WTC11 (cell line): ENCODE results near the gene CD19. TPM values are rescaled to one million over a fixed set of nuclear protein-coding genes. Genes with fewer than 3 reads are reported as not detected.

Experiments
- ATAC-seq: fragments of 200-7000 bp; cut with Tn5 transposase; 2 replicates; pipeline ENCODE4 v1.10.0; 2021; ENCODE audit warnings: mild to moderate bottlenecking, moderate library complexity
- CTCF ChIA-PET: fragments of 300-600 bp; sonication (Branson Sonifier 250); formaldehyde crosslinking; loops from one replicate; lab custom pipeline; 2021; ENCODE audit warnings: antibody characterized with exemption; lab: Charles Lee
- POLR2A ChIA-PET: fragments of 350-600 bp; sonication (Branson Sonifier 250); formaldehyde crosslinking; loops from one replicate; lab custom pipeline; 2021; ENCODE audit warnings: antibody characterized with exemption; lab: Charles Lee
- DNase-seq: peaks from one replicate; pipeline ENCODE4 v3.0.0; 2021; ENCODE audit warnings: low spot score
- H3K27ac Mint-ChIP-seq: 2 replicates; pipeline ENCODE4 v1.8.0; 2021; ENCODE audit warnings: mixed read lengths
- H3K27me3 Mint-ChIP-seq: 2 replicates; pipeline ENCODE4 v1.8.0; 2021; ENCODE audit warnings: low read depth, mild to moderate bottlenecking, moderate library complexity, mixed read lengths
- H3K36me3 Mint-ChIP-seq: 2 replicates; pipeline ENCODE4 v1.8.0; 2021; ENCODE audit warnings: mixed read lengths
- H3K4me1 Mint-ChIP-seq: 2 replicates; pipeline ENCODE4 v1.8.0; 2022; ENCODE audit warnings: mixed read lengths
- H3K4me3 Mint-ChIP-seq: 2 replicates; pipeline ENCODE4 v1.8.0; 2021; ENCODE audit warnings: mild to moderate bottlenecking, moderate library complexity, mixed read lengths
- H3K9me3 Mint-ChIP-seq: 2 replicates; pipeline ENCODE4 v1.8.0; 2021; ENCODE audit warnings: mixed read lengths
- AFF4 ChIP-seq: sonication (generic); formaldehyde crosslinking; IDR thresholded peaks from 2 replicates; pipeline ENCODE4 v1.8.1; 2023; ENCODE audit warnings: mild to moderate bottlenecking, missing genetic modification reagents, borderline replicate concordance
- ATF1 ChIP-seq: sonication (generic); formaldehyde crosslinking; IDR thresholded peaks from 2 replicates; pipeline ENCODE4 v1.8.1; 2023; ENCODE audit warnings: mild to moderate bottlenecking, moderate library complexity, missing genetic modification reagents
- CBFB ChIP-seq: sonication (generic); formaldehyde crosslinking; IDR thresholded peaks from 2 replicates; pipeline ENCODE4 v1.8.1; 2022; ENCODE audit warnings: mild to moderate bottlenecking, low read depth, missing genetic modification reagents
- ESRRA ChIP-seq: sonication (generic); formaldehyde crosslinking; IDR thresholded peaks from 2 replicates; pipeline ENCODE4 v1.8.1; 2022; ENCODE audit warnings: mild to moderate bottlenecking, missing genetic modification reagents, borderline replicate concordance
- ETV6 ChIP-seq: sonication (generic); formaldehyde crosslinking; IDR thresholded peaks from 2 replicates; pipeline ENCODE4 v1.8.1; 2022; ENCODE audit warnings: mild to moderate bottlenecking, missing genetic modification reagents
- FOXP4 ChIP-seq: sonication (generic); formaldehyde crosslinking; IDR thresholded peaks from 2 replicates; pipeline ENCODE4 v1.8.0; 2022; ENCODE audit warnings: mild to moderate bottlenecking, missing genetic modification reagents
- IRF2 ChIP-seq: sonication (generic); formaldehyde crosslinking; IDR thresholded peaks from 2 replicates; pipeline ENCODE4 v1.8.0; 2022; ENCODE audit warnings: low read depth, missing genetic modification reagents, borderline replicate concordance
- MAX ChIP-seq: sonication (generic); formaldehyde crosslinking; IDR thresholded peaks from 2 replicates; pipeline ENCODE4 v1.8.0; 2022; ENCODE audit warnings: mild to moderate bottlenecking, missing genetic modification reagents
- NFATC4 ChIP-seq: fragments of 250-450 bp; sonication (Bioruptor Pico); IDR thresholded peaks from 2 replicates; pipeline ENCODE4 v1.9.0; 2021; ENCODE audit warnings: mild to moderate bottlenecking
- NFE2L1 ChIP-seq: sonication (generic); formaldehyde crosslinking; IDR thresholded peaks from 2 replicates; pipeline ENCODE4 v1.8.1; 2023; ENCODE audit warnings: missing genetic modification reagents
- NFYB ChIP-seq: sonication (generic); formaldehyde crosslinking; conservative IDR thresholded peaks from 2 replicates; pipeline ENCODE4 v1.8.0; 2022; ENCODE audit warnings: low read depth, missing genetic modification reagents
- NR3C1 ChIP-seq: sonication (generic); formaldehyde crosslinking; conservative IDR thresholded peaks from 2 replicates; pipeline ENCODE4 v1.8.1; 2023; ENCODE audit warnings: low read depth, mild to moderate bottlenecking, missing genetic modification reagents
- PRDM15 ChIP-seq: sonication (generic); formaldehyde crosslinking; IDR thresholded peaks from 2 replicates; pipeline ENCODE4 v1.8.0; 2022; ENCODE audit warnings: missing genetic modification reagents
- SOX15 ChIP-seq: fragments of 250-450 bp; sonication (Bioruptor Pico); IDR thresholded peaks from 2 replicates; pipeline ENCODE4 v1.9.0; 2021; ENCODE audit warnings: mild to moderate bottlenecking
- SP1 ChIP-seq: sonication (generic); formaldehyde crosslinking; conservative IDR thresholded peaks from 2 replicates; pipeline ENCODE4 v1.8.1; 2022; ENCODE audit warnings: missing genetic modification reagents
- TP53 ChIP-seq: sonication (generic); formaldehyde crosslinking; IDR thresholded peaks from 2 replicates; pipeline ENCODE4 v1.8.1; 2023; ENCODE audit warnings: mild to moderate bottlenecking, missing genetic modification reagents
- ZBTB21 ChIP-seq: sonication (generic); formaldehyde crosslinking; IDR thresholded peaks from 2 replicates; pipeline ENCODE4 v1.8.1; 2023; ENCODE audit warnings: mild to moderate bottlenecking, missing genetic modification reagents, borderline replicate concordance
- ZNF219 ChIP-seq: sonication (generic); formaldehyde crosslinking; IDR thresholded peaks from 2 replicates; pipeline ENCODE4 v1.8.0; 2023; ENCODE audit warnings: missing genetic modification reagents, mild to moderate bottlenecking, borderline replicate concordance
- ZNF396 ChIP-seq: fragments of 250-450 bp; sonication (Bioruptor Pico); IDR thresholded peaks from 2 replicates; pipeline ENCODE4 v1.8.0; 2021; ENCODE audit warnings: mild to moderate bottlenecking, moderate library complexity, borderline replicate concordance
- ZNF423 ChIP-seq: fragments of 250-450 bp; sonication (Bioruptor Pico); IDR thresholded peaks from 2 replicates; pipeline ENCODE4 v2.1.2; 2022; ENCODE audit warnings: mild to moderate bottlenecking, moderate library complexity
- ZNF512 ChIP-seq: sonication (generic); formaldehyde crosslinking; IDR thresholded peaks from 2 replicates; pipeline ENCODE4 v1.8.1; 2022; ENCODE audit warnings: missing genetic modification reagents, borderline replicate concordance
- total RNA-seq: library from RNA; stranded (reverse); gene quantifications from 3 replicates; pipeline ENCODE4 v1.2.3, GENCODE V29; 2021
- TF ChIP-seq, protein P1 (sequence below): sonication (generic); formaldehyde crosslinking; IDR thresholded peaks from 2 replicates; pipeline ENCODE4 v1.8.0; 2023; ENCODE audit warnings: missing genetic modification reagents

Gene CD19
- total RNA-seq, 1 experiment from 2014 or later: 0.90 TPM

- Mint-ChIP-seq H3K27ac (no peak overlapping the region), H3K9me3 (no peaks in the 10 kb centered on the region), H3K4me1 (no peaks in the 10 kb centered on the region), H3K27me3 (no peaks in the 10 kb centered on the region), H3K36me3 (no peaks in the 10 kb centered on the region), H3K4me3 (no peak overlapping the region)
- DNase-seq (no peak), ATAC-seq (no peak; the same call in 1 of the 2 replicates)
- ChIA-PET CTCF (interaction anchor here (3.1 kb wide), 1 partner anchor 39 kb away, joined by 14 read pairs; no protein-coding TSS in a partner anchor), POLR2A (no interaction called here)
- TF ChIP-seq NR3C1: no peak
- TF ChIP-seq ZNF219 (CRISPR knock-in tag): no peak
- TF ChIP-seq CBFB: no peak
- TF ChIP-seq ZNF512 (CRISPR knock-in tag): no peak
- no peak for TF ChIP-seq NFATC4 (CRISPR knock-in tag)
- no peak for TF ChIP-seq SP1
- TF ChIP-seq ZNF423 (CRISPR knock-in tag): no peak
- no peak for TF ChIP-seq MAX (CRISPR knock-in tag)
- TF ChIP-seq ETV6 (CRISPR knock-in tag): no peak
- TF ChIP-seq NFYB (CRISPR knock-in tag): no peak
- no peak for TF ChIP-seq ZBTB21 (CRISPR knock-in tag)
- no peak for TF ChIP-seq PRDM15 (CRISPR knock-in tag)
These were observed 25.9 kb upstream of the CD19 start for GRCh38 chr16:28905800-28906372.

DNA sequence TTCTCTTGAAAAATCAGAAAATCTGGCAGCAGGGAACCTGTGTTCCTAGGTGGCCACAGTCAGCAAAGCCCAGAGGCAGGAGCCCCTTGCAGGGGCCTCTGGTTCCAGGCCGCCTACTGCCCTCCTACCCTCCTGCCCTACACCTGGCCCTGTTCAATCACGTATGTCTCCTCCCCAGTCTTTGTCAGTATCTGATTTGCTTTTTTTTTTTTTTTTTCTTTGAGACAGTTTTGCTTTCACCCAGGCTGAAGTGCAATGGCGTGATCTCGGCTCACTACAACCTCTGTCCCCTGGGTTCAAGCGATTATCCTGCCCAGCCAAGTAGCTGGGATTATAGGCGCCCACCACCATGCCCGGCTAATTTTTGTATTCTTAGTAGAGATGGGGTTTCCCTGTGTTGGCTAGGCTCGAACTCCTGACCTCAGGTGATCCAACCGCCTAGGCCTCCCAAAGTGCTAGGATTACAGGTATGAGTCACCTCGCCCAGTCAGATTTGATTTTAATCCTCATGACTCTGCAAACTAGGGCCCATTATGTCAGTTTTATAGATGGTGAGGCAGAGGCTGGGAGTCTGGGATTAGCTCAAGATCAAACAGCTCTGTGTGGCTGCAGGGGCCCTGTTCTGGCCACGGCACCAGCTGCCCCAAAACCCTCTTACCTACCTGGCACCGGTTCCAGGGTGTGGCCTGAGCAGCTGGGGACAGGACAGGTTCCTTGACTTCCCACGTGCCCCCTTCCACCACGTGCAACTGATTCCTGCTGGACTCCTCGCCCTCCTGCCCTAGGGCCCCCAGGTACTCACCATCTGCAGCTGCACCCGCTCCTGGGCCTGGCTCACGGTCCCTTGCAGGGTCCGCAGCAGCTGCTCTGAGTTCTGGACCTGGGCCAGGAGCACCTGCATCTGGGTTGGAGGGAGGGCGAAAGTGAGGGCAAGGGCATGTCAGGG, 21.4 kb upstream of the CD19 start:
- no peak overlapping the region for H3K27ac Mint-ChIP-seq
- no peaks in the 10 kb centered on the region for H3K9me3 Mint-ChIP-seq
- no peaks in the 10 kb centered on the region for H3K27me3 Mint-ChIP-seq
- ATAC-seq (no peak), DNase-seq (no peak)
- H3K4me3 Mint-ChIP-seq: no peak overlapping the region
- no peak for TF ChIP-seq AFF4 (CRISPR knock-in tag)
- TF ChIP-seq FOXP4 (CRISPR knock-in tag): no peak
- no peak for TF ChIP-seq ESRRA (CRISPR knock-in tag)
- no peak for TF ChIP-seq ZNF396 (CRISPR knock-in tag)
- TF ChIP-seq IRF2: no peak
- TF ChIP-seq TP53 (CRISPR knock-in tag): no peak
- TF ChIP-seq NFE2L1 (CRISPR knock-in tag): no peak
- no peak for TF ChIP-seq ATF1 (CRISPR knock-in tag)
- TF ChIP-seq, protein P1, sequence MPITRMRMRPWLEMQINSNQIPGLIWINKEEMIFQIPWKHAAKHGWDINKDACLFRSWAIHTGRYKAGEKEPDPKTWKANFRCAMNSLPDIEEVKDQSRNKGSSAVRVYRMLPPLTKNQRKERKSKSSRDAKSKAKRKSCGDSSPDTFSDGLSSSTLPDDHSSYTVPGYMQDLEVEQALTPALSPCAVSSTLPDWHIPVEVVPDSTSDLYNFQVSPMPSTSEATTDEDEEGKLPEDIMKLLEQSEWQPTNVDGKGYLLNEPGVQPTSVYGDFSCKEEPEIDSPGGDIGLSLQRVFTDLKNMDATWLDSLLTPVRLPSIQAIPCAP (CRISPR knock-in tag): no peak
- no peak for TF ChIP-seq SOX15 (CRISPR knock-in tag)
- H3K4me1 Mint-ChIP-seq: no peaks in the 10 kb centered on the region
- ChIA-PET POLR2A (no interaction called here), CTCF (no interaction called here)
- peaks cover 9% of the 10 kb centered on the region for H3K36me3 Mint-ChIP-seq
